CD14-positive monocyte (primary cell): ENCODE data around the gene AAGAB. TPM values are rescaled to one million over a fixed set of nuclear protein-coding genes. Genes with fewer than 3 reads are reported as not detected.

Experiments used
- DNase-seq, 3 donors: peaks; one replicate each; pipeline ENCODE4 v3.0.0-alpha.2; 2011 to 2022
- H2AFZ ChIP-seq: 2 replicates; pipeline ENCODE4 v1.6.0; 2012; ENCODE audit warnings: mild to moderate bottlenecking, low read depth, low read length, inconsistent platforms; ENCODE audit not compliant: insufficient read depth, poor library complexity, severe bottlenecking
- H3K27ac ChIP-seq, 2 donors: 1 replicate in 1 of 2; 2 replicates in 1 of 2; pipeline ENCODE4 v1.5.1; 2012 to 2013; ENCODE audit warnings: low read length in 2 of 2, control low read depth in 1 of 2, inconsistent platforms in 1 of 2, low read depth in 1 of 2, mild to moderate bottlenecking in 1 of 2
- H3K27me3 ChIP-seq, 2 donors: one replicate each; pipeline versions ENCODE4 v1.6.0 to v1.6.1; 2011 to 2013; ENCODE audit warnings: low read length in 2 of 2; ENCODE audit not compliant: control insufficient read depth in 2 of 2, insufficient read depth in 2 of 2
- H3K36me3 ChIP-seq, 2 donors: replicated peaks in 1 of 2; 1 replicate in 1 of 2; 2 replicates in 1 of 2; pipeline versions ENCODE4 v1.5.1 to v1.6.1; 2012 to 2013; ENCODE audit warnings: low read length in 2 of 2, control low read depth in 1 of 2, inconsistent platforms in 1 of 2, mild to moderate bottlenecking in 1 of 2; ENCODE audit not compliant: insufficient read depth in 2 of 2, control insufficient read depth in 1 of 2
- H3K4me1 ChIP-seq, 2 donors: 1 replicate in 1 of 2; 2 replicates in 1 of 2; pipeline versions ENCODE4 v1.5.1 to v1.6.1; 2012 to 2013; ENCODE audit warnings: low read length in 2 of 2, control low read depth in 1 of 2, inconsistent platforms in 1 of 2, mild to moderate bottlenecking in 1 of 2, moderate library complexity in 1 of 2; ENCODE audit not compliant: insufficient read depth in 2 of 2, control insufficient read depth in 1 of 2
- H3K4me2 ChIP-seq: replicated peaks from 2 replicates; pipeline ENCODE3; 2012; ENCODE audit warnings: low read length, moderate library complexity, mild to moderate bottlenecking; ENCODE audit not compliant: poor library complexity, severe bottlenecking; ENCODE audit errors: extremely low read depth
- H3K4me3 ChIP-seq, 3 experiments: fragments of 200-600 bp in 1 of 3; sonication (generic) in 1 of 3; replicated peaks in 1 of 3; 1 replicate in 2 of 3; 2 replicates in 1 of 3; pipeline ENCODE4 v1.5.1; 2011 to 2013; ENCODE audit warnings: low read length in 3 of 3, mild to moderate bottlenecking in 3 of 3, control low read depth in 2 of 3, low read depth in 2 of 3, inconsistent platforms in 1 of 3, moderate library complexity in 1 of 3
- H3K79me2 ChIP-seq: 2 replicates; pipeline ENCODE4 v1.6.0; 2012; ENCODE audit warnings: mild to moderate bottlenecking, control low read depth, inconsistent platforms, low read length, moderate library complexity; ENCODE audit not compliant: insufficient read depth
- H3K9ac ChIP-seq: 2 replicates; pipeline ENCODE4 v1.6.0; 2017; ENCODE audit warnings: low read length, mild to moderate bottlenecking; ENCODE audit not compliant: insufficient read depth, poor library complexity, severe bottlenecking
- H3K9me3 ChIP-seq, 2 donors: replicated peaks in 1 of 2; 1 replicate in 1 of 2; 2 replicates in 1 of 2; pipeline versions ENCODE4 v1.5.1 to v1.6.1; 2012 to 2013; ENCODE audit warnings: low read length in 2 of 2, control low read depth in 1 of 2; ENCODE audit not compliant: control insufficient read depth in 1 of 2, insufficient read depth in 1 of 2
- H4K20me1 ChIP-seq: 2 replicates; pipeline ENCODE4 v1.6.0; 2012; ENCODE audit warnings: mild to moderate bottlenecking, low read length, control low read depth, moderate library complexity; ENCODE audit not compliant: insufficient read depth
- H3K27ac Mint-ChIP-seq, 7 donors: one replicate each; pipeline ENCODE4 v1.8.0; 2020; ENCODE audit warnings: mild to moderate bottlenecking in 7 of 7, mixed read lengths in 7 of 7, moderate library complexity in 6 of 7, inconsistent platforms in 2 of 7
- H3K27me3 Mint-ChIP-seq, 3 donors: one replicate each; pipeline ENCODE4 v1.8.0; 2021 to 2022; ENCODE audit warnings: low read depth in 3 of 3, mild to moderate bottlenecking in 3 of 3, mixed read lengths in 3 of 3, moderate library complexity in 3 of 3, inconsistent platforms in 1 of 3
- H3K36me3 Mint-ChIP-seq, 2 donors: one replicate each; pipeline ENCODE4 v1.8.0; 2020; ENCODE audit warnings: mixed read lengths in 2 of 2, inconsistent platforms in 1 of 2, mild to moderate bottlenecking in 1 of 2
- H3K4me1 Mint-ChIP-seq: one replicate; pipeline ENCODE4 v1.8.0; 2020; ENCODE audit warnings: mild to moderate bottlenecking, mixed read lengths
- H3K4me3 Mint-ChIP-seq, 2 donors: one replicate each; pipeline ENCODE4 v1.8.0; 2020; ENCODE audit warnings: mild to moderate bottlenecking in 2 of 2, mixed read lengths in 2 of 2, moderate library complexity in 1 of 2
- H3K9me3 Mint-ChIP-seq, 7 donors: one replicate each; pipeline ENCODE4 v1.8.0; 2020 to 2022; ENCODE audit warnings: mixed read lengths in 7 of 7, mild to moderate bottlenecking in 6 of 7, moderate library complexity in 6 of 7, inconsistent platforms in 2 of 7
- CTCF ChIP-seq: fragments of 200-600 bp; IDR thresholded peaks from one replicate; pipeline ENCODE4 v1.8.0; 2022; ENCODE audit warnings: antibody characterized with exemption, mild to moderate bottlenecking
- WGBS: methylation state at CpG from one replicate; pipeline ENCODE4 v1.1.5; 2013; ENCODE audit warnings: missing lambda C conversion rate; ENCODE audit not compliant: insufficient coverage; 5-methylcytosine and 5-hydroxymethylcytosine counted together
- intact Hi-C, 2 donors: fragments of 100-400 bp; cut with micrococcal nuclease; formaldehyde crosslinking; loops; one replicate each; pipeline versions ENCODE4 v1.15.0 to v1.15.1; 2023
- polyA plus RNA-seq, 3 donors: library from polyadenylated mRNA; depleted of rRNA in 1 of 3; unstranded in 2 of 3; stranded (reverse) in 1 of 3; fragments of 300-500 nt in 2 of 3; fragments of >200 nt in 1 of 3; fragmentation: Illumina TruSeq in 2 of 3; gene quantifications; 1 replicate in 2 of 3; 2 replicates in 1 of 3; pipeline ENCODE4 v1.2.3, GENCODE V29; 2012 to 2021

The AAGAB gene
- polyA plus RNA-seq, 3 donors, result 11.2 to 40.4 (median 30.1) TPM

- H3K27me3 ChIP-seq, result no peaks in the 10 kb centered on the region
- peaks cover 19% of the 10 kb centered on the region for H3K4me1 Mint-ChIP-seq
- H3K9me3 ChIP-seq, result no peaks in the 10 kb centered on the region
- H3K4me1 ChIP-seq, result peaks cover 10 to 16% of the 10 kb centered on the region in 2 donors
- H3K36me3 Mint-ChIP-seq, result peaks cover 90 to 94% of the 10 kb centered on the region in 2 donors
- peak overlapping the region; percentile 24 to 67 for H3K27ac ChIP-seq
- H4K20me1 ChIP-seq, result no peaks in the 10 kb centered on the region
- peak overlapping the region; percentile 68 to 93 (median 74) for H3K27ac Mint-ChIP-seq
- no peak overlapping the region for H3K4me3 Mint-ChIP-seq
- H3K9ac ChIP-seq, result no peak overlapping the region
- no peak overlapping the region for H2AFZ ChIP-seq
- H3K27me3 Mint-ChIP-seq, result peaks cover 0 to 3% (median 2%) of the 10 kb centered on the region in 3 donors
- intact Hi-C loops, result loop anchor here in 1 of 2 donors (5.0 kb wide), 1 partner anchor 34 kb away; no protein-coding TSS in a partner anchor
- no peak for TF ChIP-seq CTCF
- H3K4me3 ChIP-seq, result no peak overlapping the region
- H3K4me2 ChIP-seq, result no peak overlapping the region
- peak; percentile 60 to 69 (median 65) for DNase-seq
- H3K79me2 ChIP-seq, result no peaks in the 10 kb centered on the region
- WGBS, result 94% methylated on average over 3 of the region's 6 CpGs
- H3K36me3 ChIP-seq, result peaks cover 75 to 92% of the 10 kb centered on the region in 2 donors
- H3K9me3 Mint-ChIP-seq, result no peaks in the 10 kb centered on the region
Observed at GRCh38 chr15:67186226-67186649, 68.2 kb downstream of the AAGAB start.

GRCh38 chr15:67185621-67186225 lies 68.7 kb downstream of the AAGAB start:
- H3K27ac Mint-ChIP-seq, result peak overlapping the region; percentile 23 to 93 (median 74)
- H3K36me3 Mint-ChIP-seq, result peaks cover 89 to 93% of the 10 kb centered on the region in 2 donors

More at GRCh38 chr15:67185621-67186225, 68.7 kb downstream of the AAGAB start:
- DNase-seq, result no peak
- Histone ChIP-seq H3K27ac (peak overlapping the region; percentile 24 to 67), H3K9me3 (no peaks in the 10 kb centered on the region), H2AFZ (no peak overlapping the region), H3K4me1 (peaks cover 10 to 16% of the 10 kb centered on the region in 2 donors), H3K9ac (peak overlapping the region; percentile 18), H3K27me3 (no peaks in the 10 kb centered on the region), H3K79me2 (no peaks in the 10 kb centered on the region), H3K4me2 (no peak overlapping the region), H4K20me1 (no peaks in the 10 kb centered on the region), H3K4me3 (no peak overlapping the region), H3K36me3 (peaks cover 75 to 87% of the 10 kb centered on the region in 2 donors)
- intact Hi-C loops, result loop anchor here in 1 of 2 donors (5.0 kb wide), 1 partner anchor 33 kb away; no protein-coding TSS in a partner anchor
- H3K27me3 Mint-ChIP-seq, result peaks cover 0 to 3% (median 2%) of the 10 kb centered on the region in 3 donors
- no peaks in the 10 kb centered on the region for H3K9me3 Mint-ChIP-seq
- no peak overlapping the region for H3K4me3 Mint-ChIP-seq
- TF ChIP-seq CTCF, result no peak
- H3K4me1 Mint-ChIP-seq, result peaks cover 19% of the 10 kb centered on the region
- 45% methylated on average over 6 of the region's 9 CpGs for WGBS
